Thoracic aorta (tissue), 2 donors: ENCODE data around the gene HLA-DQB1. TPM values are rescaled to one million over a fixed set of nuclear protein-coding genes. Genes with fewer than 3 reads are reported as not detected.
"Not testable (repeated sequence)": the region's sequence is repeated elsewhere in the genome, so short reads cannot be mapped to it uniquely, and the experiment has no call there.

Experiments
- ATAC-seq: fragments of 150-250 bp; one replicate; pipeline ENCODE4 v1.8.0; 2017; ENCODE audit warnings: low read depth; ENCODE audit not compliant: insufficient number of reproducible peaks, low FRiP score
- DNase-seq: peaks from one replicate; pipeline ENCODE4 v3.0.0-alpha.2; 2020; ENCODE audit warnings: low spot score
- H3K27ac ChIP-seq, 2 donors: fragments of 200-600 bp; sonication (generic); 1 replicate in 1 of 2; 2 replicates in 1 of 2; pipeline ENCODE4 v1.5.1; 2016; ENCODE audit warnings: mild to moderate bottlenecking in 2 of 2, moderate library complexity in 2 of 2
- H3K27me3 ChIP-seq: fragments of 200-600 bp; sonication (generic); replicated peaks from 2 replicates; pipeline ENCODE4 v1.6.0; 2016; ENCODE audit warnings: mild to moderate bottlenecking; ENCODE audit not compliant: insufficient read depth
- H3K36me3 ChIP-seq: fragments of 200-600 bp; sonication (generic); one replicate; pipeline ENCODE4 v1.5.1; 2016
- H3K4me1 ChIP-seq, 2 donors: fragments of 200-600 bp; sonication (generic); 1 replicate in 1 of 2; 2 replicates in 1 of 2; pipeline versions ENCODE4 v1.5.1 to v1.6.0; 2016; ENCODE audit warnings: low read depth in 2 of 2, mild to moderate bottlenecking in 1 of 2; ENCODE audit not compliant: control insufficient read depth in 1 of 2
- H3K4me3 ChIP-seq: fragments of 200-600 bp; sonication (generic); 2 replicates; pipeline ENCODE4 v1.5.1; 2016; ENCODE audit warnings: mild to moderate bottlenecking
- H3K9me3 ChIP-seq: fragments of 200-600 bp; sonication (generic); 2 replicates; pipeline ENCODE4 v1.5.1; 2016
- total RNA-seq, 2 donors: library from RNA; depleted of rRNA; stranded (reverse); fragments of >200 nt; gene quantifications; one replicate each; pipeline versions ENCODE4 v1.1.0 to v1.2.3, GENCODE V29; 2016
- TF ChIP-seq, protein P1 (sequence below): fragments of 200-600 bp; sonication (generic); IDR thresholded peaks from one replicate; pipeline ENCODE4 v1.5.1; 2019; ENCODE audit warnings: antibody characterized with exemption

The HLA-DQB1 gene
- total RNA-seq, 2 donors from 2014 or later: 2.0 to 11.1 TPM

DNA sequence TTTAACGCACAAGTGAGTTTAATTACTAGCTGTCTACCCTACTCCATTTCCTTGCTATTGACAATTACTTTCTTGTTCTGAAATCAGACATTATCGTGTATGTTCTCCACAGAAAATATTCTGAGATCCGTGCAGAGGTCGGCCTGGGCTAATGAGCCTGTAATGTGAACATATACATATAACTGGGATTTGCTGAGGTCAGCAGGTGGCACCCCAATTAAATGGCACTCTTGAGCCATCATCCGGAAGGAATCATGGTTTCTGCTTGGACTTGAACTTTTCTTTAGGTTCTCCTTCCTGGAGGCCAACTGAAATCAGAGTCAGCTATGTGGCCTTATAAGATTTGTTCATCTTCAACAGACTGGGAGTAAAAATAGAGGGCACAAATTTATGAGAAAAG lies 3.6 kb downstream of the HLA-DQB1 start:
- DNase-seq (no peak), ATAC-seq (no peak)
- no peaks in the 10 kb centered on the region for H3K36me3 ChIP-seq
- no peak overlapping the region for H3K4me3 ChIP-seq
- H3K4me1 ChIP-seq: no peaks in the 10 kb centered on the region
- TF ChIP-seq, protein P1, sequence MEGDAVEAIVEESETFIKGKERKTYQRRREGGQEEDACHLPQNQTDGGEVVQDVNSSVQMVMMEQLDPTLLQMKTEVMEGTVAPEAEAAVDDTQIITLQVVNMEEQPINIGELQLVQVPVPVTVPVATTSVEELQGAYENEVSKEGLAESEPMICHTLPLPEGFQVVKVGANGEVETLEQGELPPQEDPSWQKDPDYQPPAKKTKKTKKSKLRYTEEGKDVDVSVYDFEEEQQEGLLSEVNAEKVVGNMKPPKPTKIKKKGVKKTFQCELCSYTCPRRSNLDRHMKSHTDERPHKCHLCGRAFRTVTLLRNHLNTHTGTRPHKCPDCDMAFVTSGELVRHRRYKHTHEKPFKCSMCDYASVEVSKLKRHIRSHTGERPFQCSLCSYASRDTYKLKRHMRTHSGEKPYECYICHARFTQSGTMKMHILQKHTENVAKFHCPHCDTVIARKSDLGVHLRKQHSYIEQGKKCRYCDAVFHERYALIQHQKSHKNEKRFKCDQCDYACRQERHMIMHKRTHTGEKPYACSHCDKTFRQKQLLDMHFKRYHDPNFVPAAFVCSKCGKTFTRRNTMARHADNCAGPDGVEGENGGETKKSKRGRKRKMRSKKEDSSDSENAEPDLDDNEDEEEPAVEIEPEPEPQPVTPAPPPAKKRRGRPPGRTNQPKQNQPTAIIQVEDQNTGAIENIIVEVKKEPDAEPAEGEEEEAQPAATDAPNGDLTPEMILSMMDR: no peak
- H3K27me3 ChIP-seq: no peaks in the 10 kb centered on the region
- no peak overlapping the region for H3K27ac ChIP-seq
- no peaks in the 10 kb centered on the region for H3K9me3 ChIP-seq

GRCh38 chr6:32662099-32662498 lies 4.4 kb downstream of the HLA-DQB1 start:
- ATAC-seq (no peak), DNase-seq (no peak)
- TF ChIP-seq, protein P1: no peak
- Histone ChIP-seq H3K4me3 (no peak overlapping the region), H3K27me3 (no peaks in the 10 kb centered on the region), H3K9me3 (no peaks in the 10 kb centered on the region), H3K4me1 (no peaks in the 10 kb centered on the region), H3K36me3 (no peaks in the 10 kb centered on the region), H3K27ac (no peak overlapping the region)

DNA sequence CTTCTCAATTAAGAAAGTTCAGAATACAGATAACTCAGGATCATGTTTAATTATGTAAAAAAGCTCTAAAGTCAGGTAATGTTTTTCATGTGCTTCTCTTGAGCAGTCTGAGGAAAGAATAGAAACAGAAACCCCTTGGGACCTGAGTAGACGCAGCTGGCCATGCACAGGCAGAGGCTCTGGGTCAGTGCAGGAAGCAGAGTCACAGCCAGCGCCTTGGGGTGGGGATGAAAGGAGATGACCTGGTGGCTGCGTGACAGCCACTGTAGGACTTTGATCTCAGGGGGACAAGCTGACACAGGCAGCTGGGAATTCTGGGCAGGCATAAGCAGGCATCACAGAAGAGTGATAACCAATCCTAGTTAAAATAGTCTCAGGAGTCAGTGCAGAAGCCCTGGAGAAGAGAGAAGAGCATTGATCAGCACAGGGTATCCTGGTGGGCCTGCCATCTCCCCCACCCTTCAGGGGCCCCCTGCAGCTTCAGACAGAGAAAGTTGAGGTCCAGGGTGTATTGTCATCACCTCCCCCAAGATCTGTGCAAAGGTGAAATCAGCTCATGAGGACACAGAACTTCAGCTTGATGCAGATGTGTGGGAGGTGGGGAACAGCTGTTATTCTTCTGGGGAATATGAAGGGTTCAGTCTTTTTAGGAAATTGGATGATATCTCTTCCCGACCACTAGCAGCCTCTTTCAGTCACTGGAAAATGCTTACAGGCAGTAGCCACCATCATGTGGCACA lies 6.4 kb downstream of the HLA-DQB1 start:
- DNase-seq (no peak), ATAC-seq (no peak)
- no peaks in the 10 kb centered on the region for H3K4me1 ChIP-seq
- no peaks in the 10 kb centered on the region for H3K27me3 ChIP-seq
- TF ChIP-seq, protein P1: no peak
- no peaks in the 10 kb centered on the region for H3K36me3 ChIP-seq
- no peak overlapping the region for H3K27ac ChIP-seq
- H3K9me3 ChIP-seq: no peaks in the 10 kb centered on the region
- H3K4me3 ChIP-seq: no peak overlapping the region

- ATAC-seq (no peak), DNase-seq (no peak)
- H3K4me1 ChIP-seq: no peaks in the 10 kb centered on the region
- no peak overlapping the region for H3K27ac ChIP-seq
- TF ChIP-seq, protein P1: no peak
- H3K4me3 ChIP-seq: no peak overlapping the region
- H3K36me3 ChIP-seq: no peaks in the 10 kb centered on the region
- no peaks in the 10 kb centered on the region for H3K9me3 ChIP-seq
- no peaks in the 10 kb centered on the region for H3K27me3 ChIP-seq
Observed at GRCh38 chr6:32658268-32658897, 8.1 kb downstream of the HLA-DQB1 start.

DNA sequence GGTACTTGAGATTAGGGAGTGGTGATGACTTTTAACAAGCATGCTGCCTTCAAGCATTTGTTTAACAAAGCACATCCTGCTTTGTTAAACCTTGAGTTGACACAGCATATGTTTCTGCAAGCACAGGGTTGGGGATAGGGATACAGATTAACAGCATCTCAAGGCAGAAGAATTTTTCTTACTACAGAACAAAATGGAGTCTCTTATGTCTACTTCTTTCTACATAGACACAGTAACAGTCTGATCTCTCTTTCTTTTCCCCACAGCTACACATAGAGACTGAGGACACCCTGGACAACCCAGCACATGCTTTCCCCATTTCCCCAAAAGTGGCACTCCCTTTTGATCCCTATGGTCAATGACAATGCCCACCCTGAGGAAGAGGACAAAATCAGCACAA lies 8.6 kb downstream of the HLA-DQB1 start:
- not testable (repeated sequence) for ATAC-seq, DNase-seq, H3K9me3 ChIP-seq, H3K4me3 ChIP-seq, H3K27ac ChIP-seq, H3K36me3 ChIP-seq, H3K27me3 ChIP-seq, H3K4me1 ChIP-seq

DNA sequence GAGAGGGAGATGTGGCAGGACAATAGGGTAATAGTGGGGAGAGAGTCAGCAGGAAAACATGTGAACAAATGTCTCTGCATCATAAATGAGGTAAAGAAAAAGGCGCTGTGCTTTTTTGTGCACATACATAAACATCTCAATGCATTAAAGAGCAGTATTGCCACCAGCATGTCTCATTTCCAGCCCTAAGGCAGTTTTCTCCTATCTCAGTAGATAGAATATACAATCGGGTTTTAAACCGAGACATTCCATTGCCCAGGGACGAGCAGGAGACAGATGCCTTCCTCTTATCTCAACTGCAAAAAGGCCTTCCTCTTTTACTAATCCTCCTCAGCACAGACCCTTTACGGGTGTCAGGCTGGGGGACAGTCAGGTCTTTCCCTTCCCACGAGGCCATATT lies 9.1 kb downstream of the HLA-DQB1 start:
- H3K27me3 ChIP-seq, H3K4me3 ChIP-seq, H3K27ac ChIP-seq, H3K36me3 ChIP-seq, H3K4me1 ChIP-seq, ATAC-seq, DNase-seq, H3K9me3 ChIP-seq: not testable (repeated sequence)
